Measurements from ENCODE around the gene TMEM25.

DNA sequence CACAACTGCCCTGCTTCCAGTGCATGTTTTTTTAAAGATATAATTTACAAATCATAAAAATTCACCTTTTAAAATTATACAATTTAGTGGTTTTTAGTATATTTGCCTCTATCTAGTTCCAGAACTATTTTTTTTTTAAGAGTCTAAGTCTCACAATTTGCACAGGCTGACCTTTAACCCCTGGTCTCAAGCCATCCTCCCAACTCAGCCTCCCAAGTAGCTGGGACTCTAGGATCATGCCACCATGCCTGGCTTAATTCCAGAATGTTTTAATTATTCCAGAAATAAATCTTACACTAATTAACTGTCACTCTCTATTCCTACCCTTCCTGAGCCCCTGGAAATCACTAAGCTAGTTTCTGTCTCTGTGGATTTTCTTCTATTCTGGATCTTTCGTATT lies 39.8 kb downstream of the TMEM25 start:
- TF ChIP-seq POLR2AphosphoS5 (IDR thresholded peaks at IDR 0.05; ENCODE audit: low read depth, low read length) (no peak), SIN3A (IDR thresholded peaks at IDR 0.05; ENCODE audit: borderline replicate concordance, insufficient read depth, low read length) (no peak), TAF1 (IDR thresholded peaks at IDR 0.05; ENCODE audit: borderline replicate concordance, insufficient read depth, low read length) (no peak)
